ENCODE measurements around the gene BACH1. TPM values are rescaled to one million over a fixed set of nuclear protein-coding genes. Genes with fewer than 3 reads are reported as not detected.

The BACH1 gene
- polyA plus RNA-seq, 3 donors, result 42.4 to 54.3 (median 51.5) TPM

DNA sequence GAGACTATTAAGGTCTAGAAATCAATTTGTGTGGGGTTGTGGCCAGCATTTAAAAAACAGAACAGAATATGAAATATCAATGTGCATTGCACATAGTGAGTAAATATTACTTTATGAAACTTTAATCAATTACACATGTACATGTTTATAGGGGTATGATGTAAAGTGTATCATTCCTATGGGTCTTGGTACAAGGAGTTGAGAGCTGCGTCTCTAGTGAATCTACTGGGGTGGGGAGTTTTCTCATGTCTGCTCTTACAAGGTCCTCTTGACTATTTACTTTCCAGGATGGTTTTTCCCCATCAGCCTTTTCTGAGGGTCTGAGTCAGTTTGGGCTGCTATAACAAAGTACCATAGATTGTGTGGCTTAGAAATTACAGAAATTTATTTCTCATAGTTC lies 75.8 kb downstream of the BACH1 start:
- no peak for DNase-seq (ENCODE audit: low read depth in 3 of 3, low spot score in 2 of 3)

DNA sequence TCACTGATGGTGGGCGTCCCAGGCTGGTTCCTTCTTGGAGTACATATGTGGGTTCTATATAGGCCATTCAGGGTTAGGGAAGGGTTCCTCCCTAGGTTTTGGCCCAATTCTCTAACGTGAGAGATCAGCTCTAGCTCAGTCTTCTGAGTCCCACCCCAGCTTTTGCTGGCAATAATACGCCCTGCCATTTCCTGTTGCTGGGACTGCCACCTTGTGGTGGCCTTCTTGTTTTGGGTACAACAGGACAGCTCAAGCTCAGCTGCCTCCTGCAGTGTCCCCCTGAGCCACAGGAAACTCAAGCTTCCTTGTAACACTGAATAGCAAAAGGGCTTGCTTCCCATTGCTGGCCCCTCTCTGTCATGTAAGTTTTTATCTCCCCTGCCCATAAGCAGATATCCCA lies 77.8 kb downstream of the BACH1 start:
- DNase-seq (ENCODE audit: low read depth in 3 of 3, low spot score in 2 of 3), result no peak

DNA sequence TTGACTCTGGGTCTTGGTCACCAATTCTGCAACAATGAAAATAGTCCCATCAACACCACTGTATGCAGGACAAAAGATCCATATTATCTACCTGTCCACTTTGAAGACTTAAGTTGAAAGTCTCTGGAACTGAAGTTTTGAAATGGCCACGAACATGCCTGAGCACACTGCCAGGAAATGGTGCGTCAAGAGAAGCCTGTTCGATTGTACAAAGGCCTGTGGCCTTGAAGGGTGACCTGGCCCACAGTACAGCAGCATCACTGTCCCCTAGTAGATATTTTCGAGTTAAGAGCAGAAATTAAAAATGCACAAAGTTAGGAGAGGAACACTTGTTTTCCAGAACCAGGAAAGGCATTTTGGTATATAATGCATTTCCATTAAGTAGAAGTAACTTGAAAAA lies 78.5 kb downstream of the BACH1 start:
- DNase-seq (ENCODE audit: low read depth in 3 of 3, low spot score in 2 of 3), result no peak

DNA sequence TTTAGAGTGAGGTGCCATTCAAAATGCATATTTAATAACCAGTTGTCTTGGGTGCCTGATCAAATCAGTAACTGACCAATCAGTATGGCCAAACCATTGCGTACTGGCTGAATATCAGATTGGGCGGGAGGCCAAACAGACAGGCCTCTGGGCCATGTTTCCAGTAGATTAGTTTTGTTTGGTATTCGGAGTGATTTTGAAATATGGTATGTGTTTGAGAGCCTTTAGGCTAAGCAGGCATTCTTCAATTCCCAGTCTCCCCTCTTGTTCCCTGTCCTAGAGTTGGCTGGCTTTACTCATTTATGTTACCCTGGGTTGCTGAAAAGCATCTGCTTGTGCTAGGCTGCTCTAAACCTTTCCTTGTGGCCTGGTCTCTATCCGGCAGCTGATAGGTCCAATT lies 80.1 kb downstream of the BACH1 start:
- no peak for DNase-seq (ENCODE audit: low read depth in 3 of 3, low spot score in 2 of 3)

DNA sequence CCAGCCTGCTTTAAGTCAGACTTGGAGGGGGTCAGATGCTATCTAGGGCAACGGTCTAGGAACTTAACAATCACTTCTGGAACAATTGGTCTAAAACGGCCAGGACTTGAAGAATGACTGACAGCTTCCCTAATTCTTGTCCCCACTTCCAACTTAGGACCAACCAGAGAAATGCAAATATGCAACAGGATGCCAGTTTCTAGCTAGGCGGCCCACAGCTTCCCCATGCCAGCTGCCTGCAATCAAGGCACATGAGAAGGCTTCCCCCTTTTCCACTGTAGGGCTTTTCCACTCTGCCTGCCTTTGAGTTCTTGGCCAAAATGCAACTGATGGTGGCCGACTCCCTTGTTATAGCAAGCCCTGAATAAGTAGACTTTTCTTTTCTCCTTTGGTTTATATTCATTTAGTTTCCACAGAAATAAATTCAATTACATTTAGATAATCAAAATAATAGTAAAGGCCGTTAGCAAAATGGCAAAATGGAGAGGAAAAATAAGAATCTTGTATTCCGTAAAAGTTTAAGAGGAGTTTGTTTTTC lies 80.9 kb downstream of the BACH1 start:
- DNase-seq (ENCODE audit: low read depth in 3 of 3, low spot score in 2 of 3), result no peak

DNA sequence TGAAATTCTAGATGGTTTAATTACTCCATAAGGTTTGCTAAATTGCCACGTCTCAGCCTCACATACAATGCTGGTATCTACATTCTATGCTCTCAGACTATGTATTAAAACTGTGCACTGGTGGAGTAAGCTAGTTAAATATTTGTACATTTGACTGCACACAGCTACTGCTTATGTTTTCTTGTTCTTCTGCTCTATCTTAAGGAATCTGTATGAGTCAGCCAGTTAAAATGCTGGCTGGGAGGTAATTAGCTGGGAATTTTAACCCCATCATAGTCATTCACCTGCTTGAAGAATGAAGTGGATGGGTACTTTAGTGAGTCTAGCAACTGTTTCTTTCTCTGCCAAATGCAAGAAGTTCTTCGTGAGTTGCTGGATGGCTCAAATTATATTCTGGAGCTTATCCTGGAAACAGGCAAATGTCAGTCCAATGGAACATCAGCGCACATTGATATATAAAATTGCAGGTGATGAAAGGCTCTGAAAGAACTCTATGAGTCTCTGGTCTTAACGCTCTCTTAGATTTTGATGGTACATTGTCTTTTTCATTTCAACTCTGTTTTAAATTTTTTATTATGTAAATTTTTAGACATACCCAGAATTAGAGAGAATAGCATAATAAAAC lies 83.4 kb downstream of the BACH1 start:
- DNase-seq (ENCODE audit: low read depth in 3 of 3, low spot score in 2 of 3), result no peak

DNA sequence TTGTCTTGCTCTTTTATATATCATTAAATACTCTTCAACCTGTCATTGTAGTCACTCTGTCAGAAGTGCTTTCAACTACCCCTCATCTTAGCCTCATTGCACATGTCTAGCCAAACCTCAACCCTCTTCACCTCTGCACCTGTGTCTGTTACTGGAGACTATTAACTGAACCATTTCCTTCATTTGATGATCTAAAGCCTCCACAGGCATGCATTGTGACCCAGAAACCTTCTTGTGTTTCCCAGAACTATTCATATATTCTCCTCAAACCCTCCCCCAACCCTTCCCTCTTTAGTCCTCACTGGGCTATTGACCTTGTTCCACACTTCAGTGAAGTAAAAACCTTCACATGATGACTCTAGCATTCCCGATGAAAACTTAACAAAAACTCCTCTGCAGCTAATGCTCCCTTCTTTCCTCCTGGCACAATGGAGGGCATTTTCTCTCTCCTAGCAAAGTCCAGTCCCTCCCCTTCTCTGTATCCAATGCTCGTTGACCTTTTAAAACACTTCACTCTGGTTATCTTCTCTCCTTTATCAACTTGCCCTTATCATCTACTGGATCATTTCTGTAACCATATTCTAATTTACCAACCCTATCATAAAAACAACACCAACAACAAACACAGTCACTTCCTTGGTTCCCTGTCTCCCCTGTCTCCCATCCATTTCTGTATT lies 86.1 kb downstream of the BACH1 start:
- DNase-seq (ENCODE audit: low read depth in 3 of 3, low spot score in 2 of 3), result no peak

DNA sequence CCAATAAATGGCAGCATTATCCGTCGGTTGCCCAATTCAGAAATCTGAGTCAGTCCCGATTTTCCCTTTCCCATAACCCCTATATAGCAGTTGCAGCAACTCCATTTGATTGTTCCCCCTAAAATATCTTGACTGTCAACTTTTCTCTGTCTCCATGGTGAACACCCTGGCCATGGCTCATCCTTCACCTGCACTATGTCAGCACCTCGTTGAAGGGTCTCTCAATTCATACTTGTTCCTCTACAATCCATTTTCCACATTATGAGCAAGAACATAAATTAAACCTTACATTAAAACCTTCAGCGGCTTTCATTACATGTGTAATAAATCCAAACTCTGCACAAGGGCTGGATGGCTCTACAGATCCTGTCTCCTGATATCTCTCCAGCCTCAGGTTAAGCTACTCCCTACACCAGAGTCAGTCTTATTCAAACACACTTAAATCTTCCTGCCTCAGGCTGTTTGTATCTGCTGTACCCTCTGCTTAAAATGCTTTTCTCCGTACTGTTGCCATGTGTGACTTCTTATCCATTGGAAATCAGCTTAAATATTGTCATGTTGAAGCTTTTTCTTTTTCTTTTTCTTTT lies 87.3 kb downstream of the BACH1 start:
- DNase-seq (ENCODE audit: low read depth in 3 of 3, low spot score in 2 of 3), result no peak

DNA sequence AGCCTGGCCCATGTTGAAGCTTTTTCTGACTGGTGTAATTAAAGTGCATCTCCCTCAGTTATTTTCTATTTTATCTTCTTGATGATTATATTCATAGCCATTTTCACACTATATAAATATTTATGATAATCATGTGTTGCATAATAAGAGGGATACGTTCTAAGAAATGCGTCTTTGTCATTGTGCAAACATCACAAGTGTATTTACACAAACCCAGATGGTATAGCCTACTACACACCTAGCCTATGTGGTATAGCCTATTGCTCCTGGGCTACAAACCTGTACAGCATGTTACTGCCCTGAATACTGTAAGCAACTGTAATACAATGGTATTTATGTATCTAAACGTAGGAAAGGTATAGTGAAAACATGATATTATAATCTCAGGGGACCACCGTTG lies 88.1 kb downstream of the BACH1 start:
- DNase-seq (ENCODE audit: low read depth in 3 of 3, low spot score in 2 of 3), result no peak

DNA sequence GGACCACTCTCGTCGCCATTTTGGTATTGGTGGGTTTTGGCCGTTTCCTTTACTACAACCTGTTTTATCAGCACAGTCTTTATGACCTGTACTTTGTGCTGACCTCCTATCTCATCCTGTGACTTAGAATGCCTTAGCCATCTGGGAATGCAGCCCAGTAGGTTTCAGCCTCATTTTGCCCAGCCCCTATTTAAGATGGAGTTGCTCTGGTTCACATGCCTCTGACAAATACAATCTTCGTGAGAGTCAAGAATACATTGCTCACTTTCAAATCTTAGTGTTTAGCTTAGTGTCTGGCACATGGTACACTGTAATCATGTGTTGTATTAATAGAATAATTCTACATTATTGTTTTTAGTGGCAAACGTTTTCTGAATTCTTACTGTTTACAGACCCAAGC lies 88.9 kb downstream of the BACH1 start:
- DNase-seq (ENCODE audit: low read depth in 3 of 3, low spot score in 2 of 3), result no peak

DNA sequence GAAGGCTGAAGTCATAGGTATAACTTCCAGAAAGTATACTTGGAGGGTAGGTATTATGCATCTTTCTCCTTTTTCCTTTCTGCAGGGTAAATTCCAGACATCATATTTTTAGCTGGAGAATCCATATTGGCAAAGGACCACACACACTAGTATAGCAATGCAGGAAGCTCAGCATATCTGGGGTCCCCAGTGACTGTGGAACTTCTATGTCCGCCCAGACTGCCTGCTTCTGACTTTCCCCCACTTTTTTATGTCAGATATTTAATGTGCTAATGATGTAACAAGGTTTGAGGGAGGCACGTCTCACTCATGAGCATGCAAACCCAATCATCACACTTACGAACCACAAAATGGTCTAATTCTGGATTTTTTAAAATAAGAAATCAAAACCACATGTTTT lies 90.4 kb downstream of the BACH1 start:
- DNase-seq (ENCODE audit: low read depth in 3 of 3, low spot score in 2 of 3), result no peak

DNA sequence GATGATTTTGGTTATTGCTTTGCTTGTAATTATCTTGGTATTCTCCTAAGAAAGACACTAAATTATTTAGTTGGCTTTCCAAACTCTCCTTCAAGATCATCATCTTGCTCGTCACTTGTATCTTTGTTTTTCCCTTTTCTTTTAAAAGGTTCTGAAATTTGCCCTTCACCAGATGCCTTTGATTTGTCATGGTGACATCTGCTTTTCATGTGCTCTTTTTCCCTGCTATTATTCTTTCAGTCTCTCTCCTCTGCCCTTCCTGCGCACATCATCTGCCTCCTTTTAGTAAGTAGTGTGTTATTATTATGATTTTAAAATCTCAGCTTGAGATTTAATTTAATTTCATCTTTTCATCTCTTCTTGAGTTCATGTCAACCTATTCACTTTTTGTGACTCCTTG lies 92.1 kb downstream of the BACH1 start:
- no peak for DNase-seq (ENCODE audit: low read depth in 3 of 3, low spot score in 2 of 3)

DNA sequence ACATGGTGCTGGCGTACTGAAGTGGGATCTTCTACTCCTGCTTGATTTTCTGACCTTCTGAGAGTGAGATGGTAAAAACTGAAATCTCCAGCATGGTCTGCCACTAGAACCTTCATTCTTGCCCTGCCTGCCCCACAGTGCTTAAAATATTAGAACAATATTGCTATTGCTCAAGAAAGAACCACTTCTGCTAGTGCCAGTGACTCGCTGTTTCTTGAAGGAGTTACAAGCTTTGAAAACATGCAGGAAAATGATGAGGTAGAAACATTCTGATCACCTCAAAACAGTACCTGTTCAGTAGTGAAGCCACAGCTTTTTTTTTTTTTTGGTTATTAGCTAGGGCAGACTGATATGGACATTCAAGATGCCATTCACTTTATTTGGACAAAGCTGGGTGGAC lies 95.3 kb downstream of the BACH1 start:
- no peak for DNase-seq (ENCODE audit: low read depth in 3 of 3, low spot score in 2 of 3)

Other genes starting within 250 kb of the BACH1 start
- 100 to 1,000 TPM; 268 to 279 (median 272) TPM for gene CCT8, start 225.3 kb upstream of the BACH1 start, polyA plus RNA-seq (ENCODE audit: insufficient read length in 3 of 3)
- 1 to 10 TPM; 4.4 to 6.3 (median 4.9) TPM for gene MAP3K7CL, start 168.3 kb upstream of the BACH1 start, polyA plus RNA-seq (ENCODE audit: insufficient read length in 3 of 3)